HL-60 (cell line): Measurements from ENCODE around the gene TMEM273.

Source experiments
- CTCF ChIP-seq: IDR thresholded peaks from one replicate; pipeline ENCODE4 v1.5.1; 2011; ENCODE audit warnings: low read length, control low read depth, inconsistent platforms; ENCODE audit not compliant: insufficient read depth
- GABPA ChIP-seq: IDR thresholded peaks from 2 replicates; pipeline ENCODE4 v1.6.1; 2012; ENCODE audit warnings: low read depth
- POLR2AphosphoS5 ChIP-seq: IDR thresholded peaks from 2 replicates; pipeline ENCODE4 v1.6.1; 2012; ENCODE audit warnings: low read depth
- SPI1 ChIP-seq: IDR thresholded peaks from 2 replicates; pipeline ENCODE4 v1.6.1; 2012; ENCODE audit warnings: low read depth, mild to moderate bottlenecking, borderline replicate concordance
- TF ChIP-seq, protein P1 (sequence below): IDR thresholded peaks from 2 replicates; pipeline ENCODE4 v1.6.1; 2012; ENCODE audit warnings: low read depth; ENCODE audit not compliant: insufficient replicate concordance

DNA sequence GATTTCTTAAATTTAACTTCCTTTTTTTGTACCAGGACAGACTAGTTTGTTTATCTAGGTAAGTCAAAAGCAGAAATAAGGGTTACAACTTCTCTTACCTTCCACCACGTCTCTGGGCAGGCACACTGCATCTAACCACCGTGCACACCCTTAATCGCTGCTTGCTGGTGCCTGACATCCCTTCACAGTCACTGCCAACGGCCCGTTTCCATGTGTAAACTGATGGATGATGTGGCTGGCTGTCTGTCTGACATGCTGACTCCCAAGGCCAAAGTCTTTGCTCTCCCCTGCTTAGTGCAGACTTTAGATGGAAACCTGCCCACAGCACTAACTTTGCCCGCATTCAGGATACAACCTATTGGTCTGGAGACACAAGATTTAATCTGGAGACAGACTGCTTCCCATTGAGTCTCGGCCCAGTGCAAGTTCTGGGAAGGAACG lies 1.1 kb downstream of the TMEM273 start:
- TF ChIP-seq CTCF, result no peak
- TF ChIP-seq POLR2AphosphoS5, result no peak
- no peak for TF ChIP-seq GABPA
- TF ChIP-seq, protein P1, sequence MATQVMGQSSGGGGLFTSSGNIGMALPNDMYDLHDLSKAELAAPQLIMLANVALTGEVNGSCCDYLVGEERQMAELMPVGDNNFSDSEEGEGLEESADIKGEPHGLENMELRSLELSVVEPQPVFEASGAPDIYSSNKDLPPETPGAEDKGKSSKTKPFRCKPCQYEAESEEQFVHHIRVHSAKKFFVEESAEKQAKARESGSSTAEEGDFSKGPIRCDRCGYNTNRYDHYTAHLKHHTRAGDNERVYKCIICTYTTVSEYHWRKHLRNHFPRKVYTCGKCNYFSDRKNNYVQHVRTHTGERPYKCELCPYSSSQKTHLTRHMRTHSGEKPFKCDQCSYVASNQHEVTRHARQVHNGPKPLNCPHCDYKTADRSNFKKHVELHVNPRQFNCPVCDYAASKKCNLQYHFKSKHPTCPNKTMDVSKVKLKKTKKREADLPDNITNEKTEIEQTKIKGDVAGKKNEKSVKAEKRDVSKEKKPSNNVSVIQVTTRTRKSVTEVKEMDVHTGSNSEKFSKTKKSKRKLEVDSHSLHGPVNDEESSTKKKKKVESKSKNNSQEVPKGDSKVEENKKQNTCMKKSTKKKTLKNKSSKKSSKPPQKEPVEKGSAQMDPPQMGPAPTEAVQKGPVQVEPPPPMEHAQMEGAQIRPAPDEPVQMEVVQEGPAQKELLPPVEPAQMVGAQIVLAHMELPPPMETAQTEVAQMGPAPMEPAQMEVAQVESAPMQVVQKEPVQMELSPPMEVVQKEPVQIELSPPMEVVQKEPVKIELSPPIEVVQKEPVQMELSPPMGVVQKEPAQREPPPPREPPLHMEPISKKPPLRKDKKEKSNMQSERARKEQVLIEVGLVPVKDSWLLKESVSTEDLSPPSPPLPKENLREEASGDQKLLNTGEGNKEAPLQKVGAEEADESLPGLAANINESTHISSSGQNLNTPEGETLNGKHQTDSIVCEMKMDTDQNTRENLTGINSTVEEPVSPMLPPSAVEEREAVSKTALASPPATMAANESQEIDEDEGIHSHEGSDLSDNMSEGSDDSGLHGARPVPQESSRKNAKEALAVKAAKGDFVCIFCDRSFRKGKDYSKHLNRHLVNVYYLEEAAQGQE, result no peak
- no peak for TF ChIP-seq SPI1
